ENCODE measurements around the gene GSN. TPM values are rescaled to one million over a fixed set of nuclear protein-coding genes. Genes with fewer than 3 reads are reported as not detected.

The GSN gene
- polyA plus RNA-seq, 1 of the 3 experiments (the other 2 are of a cell fraction), result 168 TPM

DNA sequence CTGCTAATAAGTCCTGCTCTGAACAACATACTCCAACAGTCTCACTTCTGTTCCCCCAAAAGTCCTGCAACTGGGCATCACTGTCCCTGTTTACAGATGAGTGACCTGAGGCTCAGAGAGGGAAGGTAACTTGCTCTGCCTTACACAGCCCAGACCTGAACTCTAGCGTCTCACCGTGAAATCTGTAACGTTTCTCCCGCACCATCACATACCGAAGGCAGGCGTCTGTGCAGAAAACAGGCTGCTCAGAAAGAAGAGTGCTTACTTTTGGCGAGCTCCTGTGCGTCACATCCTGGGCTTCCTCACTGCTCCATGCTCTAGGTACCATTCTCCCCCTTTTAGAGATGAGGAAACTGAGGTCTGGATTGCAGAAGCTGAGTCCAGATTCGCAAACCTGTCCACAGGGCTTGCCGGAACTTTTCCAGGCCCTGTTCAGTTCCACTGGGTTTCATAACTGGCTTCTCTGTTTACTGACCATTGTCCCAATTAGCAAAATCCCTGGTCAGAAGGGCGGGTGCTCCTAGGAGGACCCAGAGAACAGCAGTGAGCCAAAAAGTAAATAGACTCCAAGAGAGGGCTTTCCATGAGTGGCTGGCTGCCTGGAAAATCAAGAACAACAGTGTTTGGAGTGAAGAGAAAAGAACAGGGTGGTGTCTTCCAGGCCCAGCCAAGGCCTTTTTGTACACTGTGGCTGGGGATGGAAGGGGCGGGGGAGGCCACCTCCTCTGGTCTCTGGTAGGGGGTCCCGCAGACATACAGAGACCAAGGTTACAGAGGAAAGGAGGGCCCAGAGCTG is 27.1 kb downstream of the GSN start:
- WGBS (ENCODE audit: low lambda C conversion rate), result 95% methylated on average over 13 of the region's 13 CpGs
- no peak overlapping the region for H3K27ac ChIP-seq (ENCODE audit: low read depth in 2 of 2, low read length in 1 of 2)
- H3K4me3 ChIP-seq (ENCODE audit: low read depth in 2 of 2, low read length in 1 of 2), result no peak overlapping the region
- no peaks in the 10 kb centered on the region for H3K9me3 ChIP-seq
- TF ChIP-seq, protein P1, sequence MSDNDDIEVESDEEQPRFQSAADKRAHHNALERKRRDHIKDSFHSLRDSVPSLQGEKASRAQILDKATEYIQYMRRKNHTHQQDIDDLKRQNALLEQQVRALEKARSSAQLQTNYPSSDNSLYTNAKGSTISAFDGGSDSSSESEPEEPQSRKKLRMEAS (IDR thresholded peaks at IDR 0.05; ENCODE audit: low read depth), result no peak
- TF ChIP-seq RXRA (IDR thresholded peaks at IDR 0.05; ENCODE audit: borderline replicate concordance, low read depth) (no peak), SMC3 (IDR thresholded peaks at IDR 0.05; ENCODE audit: low read depth, low read length) (no peak), MXI1 (IDR thresholded peaks at IDR 0.05; ENCODE audit: low read depth, low read length) (no peak), EZH2phosphoT487 (IDR thresholded peaks at IDR 0.05; ENCODE audit: borderline replicate concordance, low read depth) (no peak), MEF2A (IDR thresholded peaks at IDR 0.05; ENCODE audit: borderline replicate concordance, low read depth) (no peak), GATA2 (CRISPR knock-in tag; IDR thresholded peaks at IDR 0.05) (no peak), NRF1 (IDR thresholded peaks at IDR 0.05; ENCODE audit: low read depth, low read length) (no peak), JUND (IDR thresholded peaks at IDR 0.05) (no peak), FOXM1 (IDR thresholded peaks at IDR 0.05; ENCODE audit: low read depth) (no peak), SIN3A (IDR thresholded peaks at IDR 0.05; ENCODE audit: borderline replicate concordance, low read depth, low read length) (no peak), TEAD4 (IDR thresholded peaks at IDR 0.05; ENCODE audit: borderline replicate concordance, insufficient read depth) (no peak), POLR2AphosphoS5 (IDR thresholded peaks at IDR 0.05; ENCODE audit: low read depth, low read length) (no peak), TCF12 (IDR thresholded peaks at IDR 0.05) (no peak), FOXJ3 (CRISPR knock-in tag; IDR thresholded peaks at IDR 0.05) (no peak)
- TF ChIP-seq, protein P2, sequence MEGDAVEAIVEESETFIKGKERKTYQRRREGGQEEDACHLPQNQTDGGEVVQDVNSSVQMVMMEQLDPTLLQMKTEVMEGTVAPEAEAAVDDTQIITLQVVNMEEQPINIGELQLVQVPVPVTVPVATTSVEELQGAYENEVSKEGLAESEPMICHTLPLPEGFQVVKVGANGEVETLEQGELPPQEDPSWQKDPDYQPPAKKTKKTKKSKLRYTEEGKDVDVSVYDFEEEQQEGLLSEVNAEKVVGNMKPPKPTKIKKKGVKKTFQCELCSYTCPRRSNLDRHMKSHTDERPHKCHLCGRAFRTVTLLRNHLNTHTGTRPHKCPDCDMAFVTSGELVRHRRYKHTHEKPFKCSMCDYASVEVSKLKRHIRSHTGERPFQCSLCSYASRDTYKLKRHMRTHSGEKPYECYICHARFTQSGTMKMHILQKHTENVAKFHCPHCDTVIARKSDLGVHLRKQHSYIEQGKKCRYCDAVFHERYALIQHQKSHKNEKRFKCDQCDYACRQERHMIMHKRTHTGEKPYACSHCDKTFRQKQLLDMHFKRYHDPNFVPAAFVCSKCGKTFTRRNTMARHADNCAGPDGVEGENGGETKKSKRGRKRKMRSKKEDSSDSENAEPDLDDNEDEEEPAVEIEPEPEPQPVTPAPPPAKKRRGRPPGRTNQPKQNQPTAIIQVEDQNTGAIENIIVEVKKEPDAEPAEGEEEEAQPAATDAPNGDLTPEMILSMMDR (IDR thresholded peaks at IDR 0.05), result no peak
- TF ChIP-seq, protein P3, sequence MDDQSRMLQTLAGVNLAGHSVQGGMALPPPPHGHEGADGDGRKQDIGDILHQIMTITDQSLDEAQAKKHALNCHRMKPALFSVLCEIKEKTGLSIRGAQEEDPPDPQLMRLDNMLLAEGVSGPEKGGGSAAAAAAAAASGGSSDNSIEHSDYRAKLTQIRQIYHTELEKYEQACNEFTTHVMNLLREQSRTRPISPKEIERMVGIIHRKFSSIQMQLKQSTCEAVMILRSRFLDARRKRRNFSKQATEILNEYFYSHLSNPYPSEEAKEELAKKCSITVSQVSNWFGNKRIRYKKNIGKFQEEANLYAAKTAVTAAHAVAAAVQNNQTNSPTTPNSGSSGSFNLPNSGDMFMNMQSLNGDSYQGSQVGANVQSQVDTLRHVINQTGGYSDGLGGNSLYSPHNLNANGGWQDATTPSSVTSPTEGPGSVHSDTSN (IDR thresholded peaks at IDR 0.05), result no peak
- TF ChIP-seq, protein P4, sequence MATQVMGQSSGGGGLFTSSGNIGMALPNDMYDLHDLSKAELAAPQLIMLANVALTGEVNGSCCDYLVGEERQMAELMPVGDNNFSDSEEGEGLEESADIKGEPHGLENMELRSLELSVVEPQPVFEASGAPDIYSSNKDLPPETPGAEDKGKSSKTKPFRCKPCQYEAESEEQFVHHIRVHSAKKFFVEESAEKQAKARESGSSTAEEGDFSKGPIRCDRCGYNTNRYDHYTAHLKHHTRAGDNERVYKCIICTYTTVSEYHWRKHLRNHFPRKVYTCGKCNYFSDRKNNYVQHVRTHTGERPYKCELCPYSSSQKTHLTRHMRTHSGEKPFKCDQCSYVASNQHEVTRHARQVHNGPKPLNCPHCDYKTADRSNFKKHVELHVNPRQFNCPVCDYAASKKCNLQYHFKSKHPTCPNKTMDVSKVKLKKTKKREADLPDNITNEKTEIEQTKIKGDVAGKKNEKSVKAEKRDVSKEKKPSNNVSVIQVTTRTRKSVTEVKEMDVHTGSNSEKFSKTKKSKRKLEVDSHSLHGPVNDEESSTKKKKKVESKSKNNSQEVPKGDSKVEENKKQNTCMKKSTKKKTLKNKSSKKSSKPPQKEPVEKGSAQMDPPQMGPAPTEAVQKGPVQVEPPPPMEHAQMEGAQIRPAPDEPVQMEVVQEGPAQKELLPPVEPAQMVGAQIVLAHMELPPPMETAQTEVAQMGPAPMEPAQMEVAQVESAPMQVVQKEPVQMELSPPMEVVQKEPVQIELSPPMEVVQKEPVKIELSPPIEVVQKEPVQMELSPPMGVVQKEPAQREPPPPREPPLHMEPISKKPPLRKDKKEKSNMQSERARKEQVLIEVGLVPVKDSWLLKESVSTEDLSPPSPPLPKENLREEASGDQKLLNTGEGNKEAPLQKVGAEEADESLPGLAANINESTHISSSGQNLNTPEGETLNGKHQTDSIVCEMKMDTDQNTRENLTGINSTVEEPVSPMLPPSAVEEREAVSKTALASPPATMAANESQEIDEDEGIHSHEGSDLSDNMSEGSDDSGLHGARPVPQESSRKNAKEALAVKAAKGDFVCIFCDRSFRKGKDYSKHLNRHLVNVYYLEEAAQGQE (IDR thresholded peaks at IDR 0.05; ENCODE audit: low read depth, low read length), result no peak
- H3K4me1 ChIP-seq (ENCODE audit: control insufficient read depth in 1 of 2, insufficient read depth in 2 of 2, low read depth in 1 of 2, low read length in 1 of 2), result peaks cover under 1 to 18% of the 10 kb centered on the region in 2 experiments; a peak in 2 of 4 replicates
- DNase-seq, result no peak
- H3K36me3 ChIP-seq (replicated peaks in 1 of 2; ENCODE audit: control insufficient read depth in 1 of 2, insufficient read depth in 2 of 2, low read length in 1 of 2), result no peaks in the 10 kb centered on the region
- no peak overlapping the region for H3K9ac ChIP-seq
- no peaks in the 10 kb centered on the region for H4K20me1 ChIP-seq (ENCODE audit: insufficient read depth)
- H3K79me2 ChIP-seq (ENCODE audit: insufficient read depth), result 0 out of 2 replicates have a peak, but pooled peaks cover 2% of the 10 kb centered on the region
- H3K9me2 ChIP-seq, result no peaks in the 10 kb centered on the region
- no peak overlapping the region for H2AFZ ChIP-seq (ENCODE audit: low read depth)
- H3F3A ChIP-seq (replicated peaks; ENCODE audit: insufficient read depth), result peaks cover 14% of the 10 kb centered on the region
- no peaks in the 10 kb centered on the region for H3K27me3 ChIP-seq (ENCODE audit: insufficient read depth)
- H3K4me2 ChIP-seq, result no peak overlapping the region
- ChIA-PET POLR2A (no interaction called here), CTCF (interaction anchor here (3.9 to 5.6 kb wide), 2 partner anchors 17 to 25 kb away, joined by 20 to 35 read pairs; no protein-coding TSS in a partner anchor)
